H1 (cell line): ENCODE data around the gene RBM26. TPM values are rescaled to one million over a fixed set of nuclear protein-coding genes. Genes with fewer than 3 reads are reported as not detected.

Source experiments
- CTCF ChIA-PET: fragments of 300-600 bp; sonication (Branson Sonifier 250); formaldehyde crosslinking; loops from one replicate; lab custom pipeline; 2021; ENCODE audit not compliant: partially characterized antibody; lab: Charles Lee
- POLR2A ChIA-PET: fragments of 300-600 bp; sonication (Branson Sonifier 250); formaldehyde crosslinking; loops from one replicate; lab custom pipeline; 2021; ENCODE audit warnings: inconsistent platforms; ENCODE audit not compliant: partially characterized antibody; lab: Charles Lee
- DNase-seq, 2 experiments: peaks; one replicate each; pipeline versions ENCODE4 v3.0.0 to v3.0.0-alpha.2; 2010 to 2022; ENCODE audit warnings: low spot score in 2 of 2, low read depth in 1 of 2, mixed read lengths in 1 of 2
- FAIRE-seq: peaks from 2 replicates; lab custom pipeline; 2011; peaks lifted over from hg19 to GRCh38; lab: Jason Lieb, UNC
- H2AFZ ChIP-seq: 2 replicates; pipeline ENCODE4 v1.8.1; 2012; ENCODE audit warnings: low read length, inconsistent platforms
- H2AK5ac ChIP-seq: 2 replicates; pipeline ENCODE4 v1.6.1; 2013; ENCODE audit warnings: low read depth, low read length
- H2BK120ac ChIP-seq: replicated peaks from 2 replicates; pipeline ENCODE3; 2013; ENCODE audit warnings: low read depth, low read length, inconsistent platforms
- H2BK12ac ChIP-seq: 2 replicates; pipeline ENCODE4 v1.6.1; 2013; ENCODE audit warnings: low read depth, low read length
- H2BK15ac ChIP-seq: 2 replicates; pipeline ENCODE4 v1.6.1; 2013; ENCODE audit warnings: low read length
- H2BK20ac ChIP-seq: 2 replicates; pipeline ENCODE4 v1.6.1; 2013; ENCODE audit warnings: low read length
- H2BK5ac ChIP-seq: 2 replicates; pipeline ENCODE4 v1.6.1; 2013; ENCODE audit warnings: low read depth, low read length
- H3K14ac ChIP-seq: 2 replicates; pipeline ENCODE4 v1.6.1; 2013; ENCODE audit warnings: inconsistent platforms; ENCODE audit not compliant: insufficient read length
- H3K18ac ChIP-seq: 2 replicates; pipeline ENCODE4 v1.6.1; 2013; ENCODE audit warnings: low read length; ENCODE audit errors: extremely low read depth
- H3K23ac ChIP-seq: 2 replicates; pipeline ENCODE4 v1.6.1; 2013; ENCODE audit warnings: inconsistent platforms; ENCODE audit not compliant: insufficient read length
- H3K23me2 ChIP-seq: 2 replicates; pipeline ENCODE4 v1.6.1; 2013; ENCODE audit warnings: low read depth, low read length
- H3K27ac ChIP-seq: 2 replicates; pipeline ENCODE4 v1.6.1; 2011; ENCODE audit warnings: low read depth, low read length, inconsistent platforms
- H3K27me3 ChIP-seq, 4 experiments: replicated peaks in 1 of 4; 1 replicate in 1 of 4; 2 replicates in 3 of 4; pipeline versions ENCODE4 v1.6.1 to v1.8.1; 2011 to 2013; ENCODE audit warnings: low read length in 3 of 4, mild to moderate bottlenecking in 3 of 4, inconsistent platforms in 2 of 4, mixed read lengths in 2 of 4, moderate library complexity in 1 of 4; ENCODE audit not compliant: control insufficient read depth in 3 of 4, insufficient read depth in 3 of 4; ENCODE audit errors: extremely low read depth in 1 of 4
- H3K36me3 ChIP-seq, 4 experiments: 2 replicates each; pipeline versions ENCODE4 v1.6.1 to v1.8.1; 2011 to 2013; ENCODE audit warnings: mild to moderate bottlenecking in 4 of 4, low read length in 3 of 4, moderate library complexity in 2 of 4, control low read depth in 1 of 4, inconsistent platforms in 1 of 4; ENCODE audit not compliant: insufficient read depth in 4 of 4, control insufficient read depth in 2 of 4
- H3K4ac ChIP-seq: replicated peaks from 2 replicates; pipeline ENCODE3; 2013; ENCODE audit warnings: low read length, low read depth, mixed read lengths, inconsistent platforms; ENCODE audit not compliant: insufficient read length
- H3K4me1 ChIP-seq, 4 experiments: replicated peaks in 1 of 4; 1 replicate in 1 of 4; 2 replicates in 3 of 4; pipeline versions ENCODE4 v1.6.1 to v1.8.1; 2011 to 2013; ENCODE audit warnings: low read length in 3 of 4, inconsistent platforms in 2 of 4, mixed read lengths in 1 of 4; ENCODE audit not compliant: insufficient read depth in 4 of 4, control insufficient read depth in 3 of 4
- H3K4me2 ChIP-seq, 2 experiments: 2 replicates each; pipeline versions ENCODE4 v1.6.1 to v1.8.1; 2011 to 2013; ENCODE audit warnings: low read depth in 2 of 2, low read length in 2 of 2, control low read depth in 1 of 2, inconsistent platforms in 1 of 2, mild to moderate bottlenecking in 1 of 2; ENCODE audit not compliant: insufficient read depth in 1 of 2
- H3K4me3 ChIP-seq, 4 experiments: fragments of 200-600, 300-600 bp in 1 of 4; sonication (generic), shearing (Covaris generic), sonication (Bioruptor Twin) in 1 of 4; 2 replicates each; pipeline versions ENCODE4 v1.5.1 to v1.8.1; 2011 to 2016; ENCODE audit warnings: low read length in 4 of 4, low read depth in 3 of 4, control low read depth in 2 of 4, inconsistent platforms in 2 of 4, mild to moderate bottlenecking in 2 of 4, mixed read lengths in 1 of 4, moderate library complexity in 1 of 4; ENCODE audit not compliant: insufficient read depth in 2 of 4; ENCODE audit errors: extremely low read depth in 1 of 4
- H3K56ac ChIP-seq: replicated peaks from 2 replicates; pipeline ENCODE3; 2013; ENCODE audit warnings: low read depth, mild to moderate bottlenecking, mixed read lengths, low read length, inconsistent platforms; ENCODE audit not compliant: insufficient read length
- H3K79me1 ChIP-seq: 2 replicates; pipeline ENCODE4 v1.6.1; 2013; ENCODE audit warnings: low read depth, low read length, control low read depth
- H3K79me2 ChIP-seq, 2 experiments: 2 replicates each; pipeline versions ENCODE4 v1.6.1 to v1.8.1; 2012 to 2013; ENCODE audit warnings: low read length in 2 of 2, mild to moderate bottlenecking in 2 of 2, inconsistent platforms in 1 of 2; ENCODE audit not compliant: insufficient read depth in 2 of 2, control insufficient read depth in 1 of 2
- H3K9ac ChIP-seq, 4 experiments: replicated peaks in 1 of 4; 1 replicate in 1 of 4; 2 replicates in 3 of 4; pipeline versions ENCODE4 v1.6.1 to v1.8.1; 2011 to 2013; ENCODE audit warnings: low read depth in 3 of 4, low read length in 3 of 4, control low read depth in 2 of 4, mild to moderate bottlenecking in 2 of 4, moderate library complexity in 2 of 4, inconsistent platforms in 1 of 4; ENCODE audit errors: extremely low read depth in 1 of 4
- H3K9me3 ChIP-seq, 2 experiments: 2 replicates each; pipeline versions ENCODE4 v1.6.1 to v1.8.1; 2012 to 2013; ENCODE audit warnings: mild to moderate bottlenecking in 2 of 2, moderate library complexity in 2 of 2, control low read depth in 1 of 2, inconsistent platforms in 1 of 2, low read depth in 1 of 2, low read length in 1 of 2, mixed read lengths in 1 of 2; ENCODE audit not compliant: insufficient read depth in 2 of 2
- H4K20me1 ChIP-seq, 2 experiments: replicated peaks in 1 of 2; 2 replicates each; pipeline versions ENCODE3 to v1.8.1; 2011 to 2013; ENCODE audit warnings: inconsistent platforms in 2 of 2, low read length in 2 of 2, mild to moderate bottlenecking in 1 of 2; ENCODE audit not compliant: insufficient read depth in 2 of 2, control insufficient read depth in 1 of 2
- H4K5ac ChIP-seq: 2 replicates; pipeline ENCODE4 v1.6.1; 2013; ENCODE audit warnings: low read length, low read depth, mixed read lengths, inconsistent platforms; ENCODE audit not compliant: insufficient read length
- H4K8ac ChIP-seq: 2 replicates; pipeline ENCODE4 v1.8.0; 2013; ENCODE audit warnings: mild to moderate bottlenecking, moderate library complexity, low read length, inconsistent platforms; ENCODE audit not compliant: insufficient read depth; ENCODE audit errors: extremely low read depth
- H4K91ac ChIP-seq: replicated peaks from 2 replicates; pipeline ENCODE3; 2013; ENCODE audit warnings: low read length, mixed read lengths, inconsistent platforms; ENCODE audit not compliant: insufficient read length
- BRCA1 ChIP-seq: IDR thresholded peaks from 2 replicates; pipeline ENCODE4 v1.6.1; 2012; ENCODE audit warnings: low read depth, low read length, improper control_type of control experiment
- CBX5 ChIP-seq: fragments of 300-800, 300-1000 bp; sonication (generic); IDR thresholded peaks from 2 replicates; pipeline ENCODE4 v1.7.1; 2016; ENCODE audit warnings: antibody characterized with exemption, low read length, low read depth
- CHD2 ChIP-seq: IDR thresholded peaks from 2 replicates; pipeline ENCODE4 v1.6.1; 2012; ENCODE audit warnings: low read length, improper control_type of control experiment
- CTCF ChIP-seq, 3 experiments: IDR thresholded peaks; 1 replicate in 2 of 3; 2 replicates in 1 of 3; pipeline versions ENCODE4 v1.5.1 to v1.6.1; 2011; ENCODE audit warnings: low read length in 3 of 3, mild to moderate bottlenecking in 3 of 3, inconsistent platforms in 2 of 3, low read depth in 1 of 3, moderate library complexity in 1 of 3; ENCODE audit not compliant: insufficient read depth in 1 of 3; ENCODE audit errors: control extremely low read depth in 1 of 3
- HDAC6 ChIP-seq: IDR thresholded peaks from one replicate; pipeline ENCODE4 v1.7.1; 2012; ENCODE audit warnings: low read depth, mild to moderate bottlenecking, inconsistent platforms, low read length, moderate library complexity
- MAFK ChIP-seq: IDR thresholded peaks from 2 replicates; pipeline ENCODE4 v1.6.1; 2012; ENCODE audit warnings: low read depth, mild to moderate bottlenecking, improper control_type of control experiment, low read length
- SP2 ChIP-seq: IDR thresholded peaks from 2 replicates; pipeline ENCODE4 v1.6.1; 2012; ENCODE audit warnings: mild to moderate bottlenecking, low read length, inconsistent platforms
- SRF ChIP-seq: IDR thresholded peaks from 2 replicates; pipeline ENCODE4 v1.6.1; 2011; ENCODE audit warnings: mild to moderate bottlenecking, low read depth, low read length, moderate library complexity
- SUZ12 ChIP-seq: fragments of 200-600 bp; sonication (generic); IDR thresholded peaks from 2 replicates; pipeline ENCODE4 v1.6.1; 2012; ENCODE audit warnings: mild to moderate bottlenecking, inconsistent platforms, low read length, moderate library complexity, mixed read lengths
- TAF1 ChIP-seq: IDR thresholded peaks from 2 replicates; pipeline ENCODE4 v1.6.1; 2011; ENCODE audit warnings: mild to moderate bottlenecking, low read depth, low read length
- TBP ChIP-seq: IDR thresholded peaks from 2 replicates; pipeline ENCODE4 v1.6.1; 2011; ENCODE audit warnings: low read depth, low read length, improper control_type of control experiment
- YY1 ChIP-seq: IDR thresholded peaks from 2 replicates; pipeline ENCODE4 v1.6.1; 2011; ENCODE audit warnings: low read depth, mild to moderate bottlenecking, low read length
- ZNF274 ChIP-seq: IDR thresholded peaks from 2 replicates; pipeline ENCODE4 v1.7.0; 2012; ENCODE audit warnings: low read length, borderline replicate concordance; ENCODE audit errors: extremely low read depth
- WGBS, 2 experiments: shearing (Covaris generic) in 1 of 2; methylation state at CpG; one replicate each; pipeline versions ENCODE4 v1.1.6 to v1.1.7; 2013 to 2015; ENCODE audit warnings: low lambda C conversion rate in 2 of 2, mixed read lengths in 2 of 2, inconsistent platforms in 1 of 2, low coverage in 1 of 2, missing lambda C conversion rate in 1 of 2; ENCODE audit not compliant: insufficient replicate concordance in 2 of 2, insufficient coverage in 1 of 2, insufficient read length in 1 of 2; ENCODE audit errors: extremely low coverage in 1 of 2, missing lambda C conversion rate in 1 of 2; 5-methylcytosine and 5-hydroxymethylcytosine counted together
- polyA plus RNA-seq, 7 experiments: library from polyadenylated mRNA; depleted of rRNA in 3 of 7; stranded (reverse) in 5 of 7; unstranded in 2 of 7; fragments of >200 nt in 5 of 7; fragments of 200-250 nt in 2 of 7; gene quantifications; 1 replicate in 5 of 7; 2 replicates in 1 of 7; 4 replicates in 1 of 7; pipeline versions ENCODE4 v1.2.1 to v1.2.3, GENCODE V29; 2011 to 2013; ENCODE audit warnings: missing spikeins in 2 of 7, mixed read lengths in 2 of 7
- total RNA-seq: library from RNA; stranded (reverse); fragmentation: NEBNext Ultra II Directional; extraction: Animal tissue kit (Norgen Biotek cat#: 25700); gene quantifications from 2 replicates; pipeline ENCODE4 v1.2.1, GENCODE V29; 2021

The RBM26 gene
- total and polyA plus RNA-seq, 2 of the 8 experiments (the other 6 are each of a cell fraction or from before 2014, with no cell fraction given), result 20.3 to 65.5 TPM

GRCh38 chr13:79404361-79404760, 1.7 kb downstream of the RBM26 start:
- H3K9me3 ChIP-seq, result no peaks in the 10 kb centered on the region
- no peaks in the 10 kb centered on the region for H3K27me3 ChIP-seq
- CTCF ChIA-PET, result interaction anchor here (1.6 kb wide), 1 partner anchor 20 kb away, joined by 5 read pairs; no protein-coding TSS in a partner anchor
- H3K79me1 ChIP-seq, result no peaks in the 10 kb centered on the region
- H3K56ac ChIP-seq, result no peak overlapping the region
- H3K23ac ChIP-seq, result no peak overlapping the region
- no peak overlapping the region for H2AFZ ChIP-seq
- peak overlapping the region; percentile 87 to 99 (median 94) for H3K4me3 ChIP-seq
- peak overlapping the region; percentile 68 to 83 for H3K4me2 ChIP-seq
- no peak overlapping the region for H2AK5ac ChIP-seq
- no peak overlapping the region for H3K14ac ChIP-seq
- WGBS, 2 experiments, result 65% methylated on average over 1 of the region's 1 CpG; no CpG with 5 or more reads in 1 of the 2 experiments
- DNase-seq (no peak), FAIRE-seq (no peak)
- peak overlapping the region; percentile 6 to 71 (median 45); a peak in 5 of 7 replicates for H3K9ac ChIP-seq
- H3K36me3 ChIP-seq, result peaks cover 0 to 8% (median 1%) of the 10 kb centered on the region in 4 experiments; a peak in 2 of 8 replicates
- H4K8ac ChIP-seq, result no peak overlapping the region
- H3K23me2 ChIP-seq, result peaks cover 7% of the 10 kb centered on the region
- no peak overlapping the region for H3K18ac ChIP-seq
- no peak overlapping the region for H4K5ac ChIP-seq
- H2BK12ac ChIP-seq, result no peak overlapping the region
- peaks cover 0 to 9% (median 2%) of the 10 kb centered on the region in 4 experiments; a peak in 4 of 7 replicates for H3K4me1 ChIP-seq
- no peak overlapping the region for H2BK20ac ChIP-seq
- H3K4ac ChIP-seq, result no peak overlapping the region
- no peak overlapping the region for H4K91ac ChIP-seq
- TF ChIP-seq SUZ12 (no peak), TBP (no peak), CTCF (IDR thresholded peaks at IDR 0.05; ENCODE audit: control extremely low read depth in 1 of 3, insufficient read depth in 1 of 3, low read depth in 1 of 3, low read length in 3 of 3) (no peak), SRF (no peak), ZNF274 (no peak), YY1 (no peak), MAFK (no peak), HDAC6 (no peak), BRCA1 (no peak), CBX5 (no peak), TAF1 (no peak), CHD2 (no peak), SP2 (no peak)
- TF ChIP-seq, all 59 proteins: peak for 0
- Histone ChIP-seq H3K27ac (no peak overlapping the region), H4K20me1 (peaks cover 9 to 13% of the 10 kb centered on the region in 2 experiments), H3K79me2 (peaks cover 37 to 80% of the 10 kb centered on the region in 2 experiments), H2BK5ac (no peak overlapping the region), H2BK15ac (no peak overlapping the region), H2BK120ac (no peak overlapping the region)
- POLR2A ChIA-PET, result interaction anchor here (1.9 kb wide), 1 partner anchor 11 kb away, joined by 8 read pairs; no protein-coding TSS in a partner anchor
